GM21717 (cell line): ENCODE measurements around the gene CHST15.

Source experiments
- ATAC-seq: cut with Tn5 transposase; IDR thresholded peaks from one replicate; pipeline ENCODE4 v1.9.1; 2021; ENCODE audit warnings: mild to moderate bottlenecking, moderate library complexity; ENCODE audit not compliant: unreplicated experiment

CHST15 gene

GRCh38 chr10:124032971-124033886 lies 60.2 kb downstream of the CHST15 start:
- no peak for ATAC-seq

- no peak for ATAC-seq
These were observed 61.1 kb downstream of the CHST15 start for GRCh38 chr10:124032087-124032935.

- no peak for ATAC-seq
These were observed 62.8 kb downstream of the CHST15 start for GRCh38 chr10:124030492-124031110.

GRCh38 chr10:124030061-124030460 lies 63.3 kb downstream of the CHST15 start:
- no peak for ATAC-seq

- no peak for ATAC-seq
These were observed 63.8 kb downstream of the CHST15 start for GRCh38 chr10:124029559-124029958.

GRCh38 chr10:124028700-124029480 lies 64.5 kb downstream of the CHST15 start:
- no peak for ATAC-seq

- no peak for ATAC-seq
These were observed 65.7 kb downstream of the CHST15 start for GRCh38 chr10:124027651-124028050.

- ATAC-seq, result no peak
These were observed 66.3 kb downstream of the CHST15 start for GRCh38 chr10:124027031-124027611.

GRCh38 chr10:124026589-124026939 lies 66.8 kb downstream of the CHST15 start:
- ATAC-seq, result no peak

GRCh38 chr10:124025660-124026588 lies 67.5 kb downstream of the CHST15 start:
- ATAC-seq, result no peak

GRCh38 chr10:124025152-124025551 lies 68.2 kb downstream of the CHST15 start:
- ATAC-seq, result no peak

- ATAC-seq, result no peak
These were observed 71.3 kb downstream of the CHST15 start for GRCh38 chr10:124022066-124022465.

- no peak for ATAC-seq
These were observed 72.2 kb downstream of the CHST15 start for GRCh38 chr10:124020981-124021815.

- ATAC-seq, result no peak
These were observed 73.3 kb downstream of the CHST15 start for GRCh38 chr10:124019886-124020797.

- no peak for ATAC-seq
These were observed 74.4 kb downstream of the CHST15 start for GRCh38 chr10:124018886-124019525.

- no peak for ATAC-seq
These were observed 75.7 kb downstream of the CHST15 start for GRCh38 chr10:124017729-124018128.
